NCI-H446 treated with DMSO at 0.1 percent for 48 hours (cell line): ENCODE data around the gene HSD17B1.
A peak's percentile ranks its signal among the peaks of the same experiment; 100 is the strongest.
"Not testable (repeated sequence)": the region's sequence is repeated elsewhere in the genome, so short reads cannot be mapped to it uniquely, and the experiment has no call there.

ENCODE experiments used
- DNase-seq: peaks from one replicate; lab custom pipeline; 2025; lab: John Stamatoyannopoulos, UW

HSD17B1 gene

DNA sequence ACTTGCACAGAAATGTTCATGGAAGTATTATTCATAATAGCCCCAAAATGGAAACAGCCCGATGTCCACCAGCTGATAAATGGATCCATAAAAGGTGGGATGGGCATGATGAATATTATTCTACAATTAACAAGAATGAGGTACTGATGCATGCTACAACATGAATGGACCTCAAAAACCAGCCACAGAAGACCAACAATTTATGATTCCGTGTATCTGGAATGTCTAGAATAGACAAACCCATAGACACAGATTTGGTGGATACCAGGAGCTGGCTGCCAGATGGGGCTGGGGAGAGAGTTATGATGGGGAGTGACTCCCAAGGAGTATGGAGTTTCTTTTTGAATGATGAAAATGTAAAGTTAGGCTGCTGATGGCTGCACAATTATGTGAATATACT, 27.5 kb upstream of the HSD17B1 start:
- DNase-seq = no peak

DNA sequence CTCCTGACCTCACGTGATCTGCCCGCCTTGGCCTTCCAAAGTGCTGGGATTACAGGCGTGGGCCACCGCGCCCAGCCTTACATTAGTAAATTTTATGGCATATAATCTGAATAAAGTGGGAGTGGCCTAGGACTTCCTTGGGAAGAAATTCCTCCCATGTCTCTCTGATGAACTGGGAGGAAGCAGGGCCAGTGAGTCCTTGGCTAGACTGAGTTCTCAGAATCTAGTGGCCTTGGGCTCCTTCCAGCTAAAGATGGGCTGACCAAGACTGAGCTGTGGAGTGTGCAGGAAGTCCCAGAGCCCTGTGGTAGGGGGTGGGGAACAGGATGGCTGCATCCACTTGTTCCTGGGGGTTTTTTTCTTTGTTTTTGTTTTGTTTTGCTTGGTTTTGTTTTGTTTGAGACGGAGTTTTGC, 26.7 kb upstream of the HSD17B1 start:
- DNase-seq = no peak

DNA sequence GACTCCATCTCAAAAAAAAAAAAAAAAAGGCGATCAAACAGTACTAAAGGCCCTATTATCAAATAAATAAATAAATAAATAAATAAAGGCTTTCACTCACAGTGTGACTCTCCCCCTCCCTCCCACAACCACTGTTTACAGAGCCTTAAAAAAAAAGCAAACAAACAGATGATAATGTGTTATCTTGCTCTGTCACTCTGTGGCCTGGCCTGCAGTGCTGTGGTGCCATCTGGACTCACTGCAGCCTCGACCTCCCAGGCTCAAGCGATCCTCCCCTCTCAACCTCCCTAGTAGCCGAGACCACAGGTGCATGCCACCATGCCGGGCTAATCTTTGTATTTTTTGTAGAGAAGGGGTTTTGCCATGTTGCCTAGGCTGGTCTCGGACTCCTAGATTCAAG, 24.8 kb upstream of the HSD17B1 start:
- DNase-seq = no peak

DNA sequence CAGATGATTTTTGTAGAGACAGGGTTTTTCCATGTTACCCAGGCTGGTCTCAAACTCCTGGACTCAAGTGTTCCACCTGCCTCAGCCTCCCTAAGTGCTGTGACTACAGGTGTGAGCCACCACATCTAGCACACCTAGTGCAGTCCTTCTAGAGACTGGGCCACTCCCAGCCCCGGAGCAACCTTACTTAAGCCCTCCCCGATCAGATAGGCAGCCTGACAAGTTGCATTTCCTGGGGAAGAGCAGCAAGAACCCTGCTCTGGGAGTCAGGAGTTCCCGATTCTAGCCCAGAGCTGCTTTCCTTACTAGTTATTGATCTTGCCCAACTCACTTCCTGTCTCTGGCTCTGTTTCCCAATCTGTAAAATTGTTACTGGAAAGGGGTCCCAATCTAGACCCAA, 23.7 kb upstream of the HSD17B1 start:
- no peak for DNase-seq

DNA sequence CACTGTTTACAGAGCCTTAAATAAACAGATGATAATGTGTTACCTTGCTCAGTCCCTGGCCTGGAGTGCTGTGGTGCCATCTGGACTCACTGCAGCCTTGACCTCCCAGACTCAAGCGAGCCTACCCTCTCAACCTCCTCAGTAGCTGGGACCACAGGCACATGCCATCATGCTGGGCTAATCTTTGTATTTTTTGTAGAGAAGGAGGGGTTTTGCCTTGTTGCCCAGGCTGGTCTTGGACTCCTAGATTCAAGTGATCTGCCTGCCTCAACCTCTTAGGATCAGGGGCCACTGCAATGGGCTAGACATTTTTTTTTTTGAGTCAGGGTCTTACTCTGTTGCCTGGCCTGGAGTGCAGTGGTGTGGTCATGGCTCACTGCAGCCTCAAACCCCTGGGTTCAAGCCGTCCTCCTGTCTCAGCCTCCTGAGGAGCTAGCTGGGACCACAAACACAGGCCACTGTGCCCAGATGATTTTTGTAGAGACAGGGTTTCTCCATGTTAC, 21.7 kb upstream of the HSD17B1 start:
- DNase-seq = no peak

DNA sequence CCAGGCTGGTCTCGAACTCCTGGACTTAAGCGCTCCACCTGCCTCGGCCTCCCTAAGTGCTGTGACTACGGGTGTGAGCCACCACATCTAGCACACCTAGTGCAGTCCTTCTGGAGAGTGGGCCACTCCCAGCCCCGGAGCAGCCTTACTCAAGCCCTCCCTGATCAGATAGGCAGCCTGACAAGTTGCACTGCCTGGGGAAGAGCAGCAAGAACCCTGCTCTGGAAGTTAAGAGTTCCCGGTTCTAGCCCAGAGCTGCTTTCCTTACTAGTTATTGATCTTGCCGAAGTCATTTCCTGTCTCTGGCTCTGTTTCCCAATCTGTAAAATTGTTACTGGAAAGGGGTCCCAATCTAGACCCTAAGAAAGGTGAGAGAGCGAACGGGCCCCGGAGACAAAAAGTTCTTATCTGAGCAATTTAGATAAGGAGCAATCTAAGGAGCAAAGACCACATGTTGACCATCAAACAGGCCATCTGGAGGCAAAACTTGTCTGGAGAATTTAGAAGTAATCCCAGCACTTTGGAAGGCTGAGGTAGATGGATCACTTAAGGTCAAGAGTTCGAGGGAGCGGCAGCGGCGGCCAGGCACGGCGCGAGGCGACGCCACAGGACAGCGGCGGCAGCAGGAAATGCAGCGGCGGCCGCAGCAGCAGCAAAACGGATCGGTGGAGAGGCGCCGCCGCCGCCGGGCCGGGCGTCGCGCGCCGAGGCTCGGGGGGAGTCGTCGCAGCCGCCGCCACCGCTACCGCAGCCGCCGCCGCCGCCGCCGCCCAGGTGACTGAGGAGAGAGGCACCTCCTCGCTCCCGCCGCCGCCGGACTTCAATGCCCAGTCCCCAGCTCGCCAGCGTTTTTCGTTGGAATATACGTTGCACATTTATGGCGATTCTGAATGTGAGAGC, 21.0 kb upstream of the HSD17B1 start:
- no peak for DNase-seq

DNA sequence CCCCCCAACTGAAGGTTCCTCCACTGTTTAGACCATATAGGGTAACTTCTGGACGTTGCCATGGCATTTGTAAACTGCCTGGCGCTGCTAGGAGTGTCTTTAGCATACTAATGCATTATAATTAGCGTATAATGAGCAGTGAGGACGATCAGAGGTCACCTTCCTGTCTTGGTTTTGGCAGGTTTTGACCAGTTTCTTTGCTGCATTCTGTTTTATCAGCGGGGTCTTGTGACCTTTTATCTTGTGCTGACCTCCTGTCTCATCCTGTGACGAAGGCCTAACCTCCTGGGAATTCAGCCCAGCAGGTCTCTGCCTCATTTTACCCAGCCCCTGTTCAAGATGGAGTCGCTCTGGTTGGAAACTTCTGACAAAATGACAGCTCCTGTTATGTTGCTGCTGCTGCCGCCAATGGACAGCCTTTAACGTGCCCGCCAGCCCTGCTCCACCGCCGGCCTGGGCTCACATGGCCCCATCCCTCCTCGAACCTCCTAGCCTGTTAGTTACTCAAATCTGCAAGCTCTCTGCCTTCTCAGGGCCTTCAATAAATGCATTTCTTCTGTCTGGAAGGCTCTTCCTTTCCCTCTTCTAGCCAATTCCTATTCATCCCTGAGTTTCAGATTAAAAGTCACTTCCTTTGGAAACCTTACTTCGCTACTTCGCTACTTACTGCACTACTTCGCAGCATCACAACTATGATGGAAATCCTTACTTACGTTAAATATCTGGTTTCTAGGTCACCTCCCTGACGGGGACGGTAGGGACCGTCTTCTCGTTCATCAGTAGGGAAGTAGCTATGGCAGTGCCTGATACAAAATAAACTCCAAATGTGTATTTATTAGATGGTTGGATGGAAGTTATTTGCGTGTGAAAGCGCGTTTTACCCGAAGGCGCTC, 17.3 kb upstream of the HSD17B1 start:
- DNase-seq = no peak

DNA sequence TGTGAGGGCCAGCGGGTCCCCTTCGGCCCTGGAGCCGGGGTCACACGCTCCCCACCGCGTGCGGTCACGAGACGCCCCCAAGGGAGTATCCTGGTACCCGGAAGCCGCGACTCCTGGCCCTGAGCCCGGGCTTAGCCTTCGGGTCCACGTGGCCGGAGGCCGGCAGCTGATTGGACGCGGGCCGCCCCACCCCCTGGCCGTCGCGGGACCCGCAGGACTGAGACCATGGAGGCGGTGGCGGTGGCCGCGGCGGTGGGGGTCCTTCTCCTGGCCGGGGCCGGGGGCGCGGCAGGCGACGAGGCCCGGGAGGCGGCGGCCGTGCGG, 16.7 kb upstream of the HSD17B1 start, which contains the start of gene NAGLU:
TSS of gene NAGLU (plus strand) at position 194 of the 324 bp plus-strand sequence. CDS start at position 226, 32 bp downstream.
- DNase-seq = peak; percentile 68

DNA sequence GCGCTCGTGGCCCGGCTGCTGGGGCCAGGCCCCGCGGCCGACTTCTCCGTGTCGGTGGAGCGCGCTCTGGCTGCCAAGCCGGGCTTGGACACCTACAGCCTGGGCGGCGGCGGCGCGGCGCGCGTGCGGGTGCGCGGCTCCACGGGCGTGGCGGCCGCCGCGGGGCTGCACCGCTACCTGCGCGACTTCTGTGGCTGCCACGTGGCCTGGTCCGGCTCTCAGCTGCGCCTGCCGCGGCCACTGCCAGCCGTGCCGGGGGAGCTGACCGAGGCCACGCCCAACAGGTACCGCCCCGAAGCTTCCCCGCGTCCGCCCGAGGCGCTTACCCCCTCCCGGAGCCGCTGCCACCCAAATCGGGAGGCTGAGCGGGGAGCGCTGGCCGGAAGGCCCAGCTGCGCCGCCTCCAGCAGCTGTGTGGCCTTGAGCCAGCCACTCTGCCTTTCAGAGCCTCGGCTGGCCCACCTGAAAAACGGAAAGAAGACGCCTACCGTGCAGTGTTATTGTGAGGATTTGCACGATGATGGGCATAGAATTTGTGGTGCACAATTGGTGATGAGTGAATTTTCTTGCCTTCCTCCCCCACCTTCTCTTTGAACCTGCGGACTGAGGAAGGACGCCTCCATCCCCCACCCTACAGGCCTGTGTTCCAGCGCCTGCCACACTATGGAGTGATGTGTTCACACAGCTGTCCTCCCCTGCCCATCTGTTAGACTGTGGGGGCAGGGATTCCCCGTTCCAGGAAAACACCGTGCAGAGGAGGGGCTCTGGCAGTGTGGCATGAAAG, 16.2 kb upstream of the HSD17B1 start:
- DNase-seq = peak; percentile 26

DNA sequence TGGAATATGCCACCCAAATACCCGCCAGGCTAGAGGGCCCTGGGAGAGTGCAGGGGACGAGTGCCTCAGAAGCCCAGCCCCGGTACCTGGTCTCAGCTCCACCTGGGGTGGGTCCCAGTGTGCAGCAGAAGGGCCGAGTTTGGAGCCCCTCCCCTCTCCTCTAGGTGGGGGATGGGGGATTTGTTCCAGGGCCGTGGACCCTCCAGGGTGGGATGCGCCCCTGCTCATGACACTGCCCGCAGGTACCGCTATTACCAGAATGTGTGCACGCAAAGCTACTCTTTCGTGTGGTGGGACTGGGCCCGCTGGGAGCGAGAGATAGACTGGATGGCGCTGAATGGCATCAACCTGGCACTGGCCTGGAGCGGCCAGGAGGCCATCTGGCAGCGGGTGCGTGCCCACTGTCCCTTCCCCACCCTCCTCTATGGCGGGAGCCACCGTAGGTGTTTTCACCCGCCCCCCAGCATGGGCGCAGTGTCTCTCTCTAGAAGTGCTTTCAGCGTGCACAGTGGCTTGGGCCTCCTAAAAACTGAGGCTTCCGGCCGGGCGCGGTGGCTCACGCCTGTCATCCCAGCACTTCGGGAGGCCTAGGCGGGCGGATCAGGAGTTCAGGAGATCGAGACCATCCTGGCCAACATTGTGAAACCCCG, 15.4 kb upstream of the HSD17B1 start:
- no peak for DNase-seq

DNA sequence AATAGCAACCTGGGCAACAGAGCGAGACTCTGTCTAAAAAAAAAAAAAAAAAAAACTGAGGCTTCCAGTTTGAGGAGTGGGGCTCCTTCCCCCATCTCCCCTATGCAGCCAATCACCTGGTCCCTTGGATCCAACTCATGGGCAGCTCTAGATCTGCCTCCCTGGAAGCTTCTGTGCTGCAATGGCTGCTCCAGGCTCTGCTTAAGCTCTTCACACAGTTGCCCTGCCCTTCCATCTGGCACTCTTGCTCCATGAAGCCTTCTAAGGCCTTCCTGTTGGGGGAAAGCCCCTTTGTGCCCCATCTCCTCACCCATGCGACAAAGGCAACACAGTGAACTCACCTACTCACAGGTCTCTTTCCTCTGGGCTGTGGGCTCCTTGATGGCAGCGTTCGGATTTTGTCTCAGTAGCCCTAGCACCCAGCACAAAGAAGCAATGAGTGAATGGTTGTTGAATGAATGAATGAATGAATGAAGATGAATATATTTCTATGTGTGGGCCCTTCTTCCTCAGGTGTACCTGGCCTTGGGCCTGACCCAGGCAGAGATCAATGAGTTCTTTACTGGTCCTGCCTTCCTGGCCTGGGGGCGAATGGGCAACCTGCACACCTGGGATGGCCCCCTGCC, 14.8 kb upstream of the HSD17B1 start:
- no peak for DNase-seq

DNA sequence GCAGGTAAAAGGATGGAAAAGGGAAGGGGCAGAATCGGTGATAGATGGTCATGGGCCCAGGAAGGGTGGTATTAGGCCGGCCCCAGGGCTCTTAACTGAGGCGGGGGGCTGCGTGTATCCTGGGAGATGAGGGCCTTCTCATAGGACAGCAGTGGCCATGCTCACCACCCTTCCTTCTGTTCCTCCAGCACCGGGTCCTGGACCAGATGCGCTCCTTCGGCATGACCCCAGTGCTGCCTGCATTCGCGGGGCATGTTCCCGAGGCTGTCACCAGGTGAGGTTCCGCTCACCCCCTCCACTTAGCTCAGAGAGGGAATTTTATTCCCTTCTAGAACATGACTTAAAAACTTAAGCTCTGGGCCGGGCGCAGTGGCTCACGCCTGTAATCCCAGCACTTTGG, 14.2 kb upstream of the HSD17B1 start:
- no peak for DNase-seq

DNA sequence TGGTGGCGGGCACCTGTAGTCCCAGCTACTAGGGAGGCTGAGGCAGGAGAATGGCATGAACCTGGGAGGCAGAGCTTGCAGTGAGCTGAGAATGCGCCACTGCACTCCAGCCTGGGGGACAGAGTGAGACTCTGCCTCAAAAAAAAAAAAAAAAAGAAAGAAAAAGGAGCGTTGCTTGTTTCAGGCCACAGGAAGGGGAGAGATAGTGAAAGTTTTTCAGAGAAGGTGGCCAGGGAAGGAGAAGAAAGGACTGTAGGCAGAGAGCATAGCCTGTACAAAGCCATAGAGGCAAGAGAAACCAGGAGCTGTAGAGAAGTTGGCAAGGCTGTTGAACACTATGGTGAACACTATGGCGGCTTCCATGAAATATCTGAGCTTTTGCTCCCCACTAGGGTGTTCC, 12.2 kb upstream of the HSD17B1 start:
- not testable (repeated sequence) for DNase-seq

DNA sequence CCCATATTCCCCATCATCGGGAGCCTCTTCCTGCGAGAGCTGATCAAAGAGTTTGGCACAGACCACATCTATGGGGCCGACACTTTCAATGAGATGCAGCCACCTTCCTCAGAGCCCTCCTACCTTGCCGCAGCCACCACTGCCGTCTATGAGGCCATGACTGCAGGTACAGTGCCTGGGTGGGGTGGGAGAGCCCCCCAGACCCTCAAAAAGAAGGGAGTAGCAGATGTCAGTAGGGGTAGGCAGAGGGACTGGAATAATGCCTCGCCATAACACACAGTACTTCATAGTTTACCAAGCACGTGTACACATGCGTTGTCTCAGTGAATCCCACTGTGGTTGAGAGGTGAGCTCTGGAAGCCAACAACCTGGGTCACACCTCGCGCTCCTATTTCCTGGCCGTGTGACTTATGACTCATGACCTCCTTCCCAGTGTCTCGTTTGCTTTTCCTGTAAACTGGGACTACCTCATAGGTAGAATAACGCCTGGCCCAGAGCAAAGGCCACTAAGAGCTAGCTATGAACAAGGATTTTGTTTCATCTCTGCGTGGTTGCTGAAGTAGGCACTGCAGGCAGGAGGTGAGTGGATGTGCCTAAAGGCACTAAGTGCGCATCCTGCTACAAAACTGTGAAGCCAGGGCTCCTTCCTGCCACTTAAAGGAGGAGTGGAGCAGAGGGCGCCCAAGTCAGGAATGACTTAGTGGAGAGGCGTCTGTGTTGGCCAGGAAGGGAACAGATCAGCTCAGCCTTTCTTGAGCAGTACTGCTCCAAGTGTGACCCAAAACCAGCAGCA, 11.5 kb upstream of the HSD17B1 start:
- no peak for DNase-seq

DNA sequence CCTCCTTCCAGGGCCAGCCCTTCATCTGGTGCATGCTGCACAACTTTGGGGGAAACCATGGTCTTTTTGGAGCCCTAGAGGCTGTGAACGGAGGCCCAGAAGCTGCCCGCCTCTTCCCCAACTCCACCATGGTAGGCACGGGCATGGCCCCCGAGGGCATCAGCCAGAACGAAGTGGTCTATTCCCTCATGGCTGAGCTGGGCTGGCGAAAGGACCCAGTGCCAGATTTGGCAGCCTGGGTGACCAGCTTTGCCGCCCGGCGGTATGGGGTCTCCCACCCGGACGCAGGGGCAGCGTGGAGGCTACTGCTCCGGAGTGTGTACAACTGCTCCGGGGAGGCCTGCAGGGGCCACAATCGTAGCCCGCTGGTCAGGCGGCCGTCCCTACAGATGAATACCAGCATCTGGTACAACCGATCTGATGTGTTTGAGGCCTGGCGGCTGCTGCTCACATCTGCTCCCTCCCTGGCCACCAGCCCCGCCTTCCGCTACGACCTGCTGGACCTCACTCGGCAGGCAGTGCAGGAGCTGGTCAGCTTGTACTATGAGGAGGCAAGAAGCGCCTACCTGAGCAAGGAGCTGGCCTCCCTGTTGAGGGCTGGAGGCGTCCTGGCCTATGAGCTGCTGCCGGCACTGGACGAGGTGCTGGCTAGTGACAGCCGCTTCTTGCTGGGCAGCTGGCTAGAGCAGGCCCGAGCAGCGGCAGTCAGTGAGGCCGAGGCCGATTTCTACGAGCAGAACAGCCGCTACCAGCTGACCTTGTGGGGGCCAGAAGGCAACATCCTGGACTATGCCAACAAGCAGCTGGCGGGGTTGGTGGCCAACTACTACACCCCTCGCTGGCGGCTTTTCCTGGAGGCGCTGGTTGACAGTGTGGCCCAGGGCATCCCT, 9.3 kb upstream of the HSD17B1 start:
- no peak for DNase-seq

DNA sequence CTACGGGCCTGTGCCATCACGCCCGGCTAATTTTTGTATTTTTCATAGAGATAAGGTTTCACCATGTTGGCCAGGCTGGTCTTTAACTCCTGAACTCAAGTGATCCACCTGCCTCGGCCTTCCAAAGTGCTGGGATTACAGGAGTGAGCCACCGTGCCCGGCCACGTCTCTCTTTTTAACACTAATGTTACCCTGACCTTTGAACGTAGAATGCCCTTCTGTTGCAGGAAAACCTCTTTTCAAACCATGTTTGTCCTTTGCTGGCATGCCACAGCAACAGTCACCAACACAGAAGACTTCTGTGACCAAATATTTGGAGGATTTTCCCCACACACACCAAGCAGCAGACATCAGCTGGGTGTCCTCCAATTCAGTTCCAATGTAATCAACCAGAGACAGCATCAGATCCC, 7.8 kb upstream of the HSD17B1 start:
- no peak for DNase-seq

DNA sequence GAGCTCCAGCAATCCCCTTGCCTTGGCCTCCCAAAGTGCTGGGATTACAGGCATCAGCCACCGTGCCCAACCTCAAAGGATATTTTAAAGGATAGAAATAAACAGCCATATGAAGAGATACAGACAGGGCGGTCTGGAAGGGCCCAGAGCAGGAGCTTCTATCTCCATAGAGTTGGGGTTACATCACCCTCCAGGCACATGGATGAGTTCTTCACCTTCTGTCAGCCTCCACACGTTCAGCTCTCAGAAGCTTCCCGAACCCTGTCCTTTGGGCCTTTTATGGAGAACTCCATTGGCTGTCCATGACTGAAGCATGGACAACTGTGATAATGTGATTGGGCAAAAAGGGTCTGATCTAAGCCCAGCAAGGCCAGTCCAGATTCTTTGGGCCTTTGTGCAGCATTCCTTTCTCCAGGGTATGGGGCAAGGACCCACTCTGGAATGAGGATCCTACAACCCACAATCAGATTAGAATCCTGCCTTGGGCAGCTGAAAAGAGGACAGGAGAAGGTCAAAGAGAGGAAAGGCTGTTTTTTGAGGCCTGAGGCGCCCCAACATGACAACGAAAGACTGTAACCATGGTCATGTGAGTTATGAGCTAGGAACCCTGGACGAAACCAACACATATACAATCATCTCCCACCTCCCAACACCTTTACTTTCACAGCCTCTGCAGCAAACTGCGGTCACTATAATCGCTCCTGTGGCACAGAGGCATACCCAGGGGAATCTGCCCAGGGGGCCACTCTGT, 6.8 kb upstream of the HSD17B1 start:
- DNase-seq = not testable (repeated sequence)

DNA sequence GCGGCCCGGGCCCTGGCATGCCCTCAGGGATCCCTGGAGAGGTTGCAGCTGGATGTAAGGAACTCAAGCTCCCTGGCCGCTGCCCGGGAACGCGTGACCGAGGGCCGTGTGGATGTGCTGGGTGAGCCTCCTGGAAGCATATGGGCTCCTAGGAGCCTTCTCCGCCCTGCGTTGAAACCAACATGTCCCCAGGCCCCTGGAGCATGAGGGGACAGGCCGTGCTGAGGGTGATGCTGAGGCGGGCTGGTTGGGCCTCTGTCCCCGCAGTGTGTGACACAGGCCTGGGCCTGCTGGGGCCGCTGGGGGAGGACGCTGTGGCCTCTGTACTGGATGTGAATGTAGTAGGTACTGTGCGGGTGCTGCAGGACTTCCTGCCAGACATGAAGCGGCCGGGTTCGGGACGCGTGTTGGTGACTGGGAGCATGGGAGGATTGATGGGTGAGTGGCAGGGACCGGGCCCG, 5.7 kb upstream of the HSD17B1 start:
- no peak for DNase-seq
